ENCODE results near the gene FZD1.

Gene FZD1

DNA sequence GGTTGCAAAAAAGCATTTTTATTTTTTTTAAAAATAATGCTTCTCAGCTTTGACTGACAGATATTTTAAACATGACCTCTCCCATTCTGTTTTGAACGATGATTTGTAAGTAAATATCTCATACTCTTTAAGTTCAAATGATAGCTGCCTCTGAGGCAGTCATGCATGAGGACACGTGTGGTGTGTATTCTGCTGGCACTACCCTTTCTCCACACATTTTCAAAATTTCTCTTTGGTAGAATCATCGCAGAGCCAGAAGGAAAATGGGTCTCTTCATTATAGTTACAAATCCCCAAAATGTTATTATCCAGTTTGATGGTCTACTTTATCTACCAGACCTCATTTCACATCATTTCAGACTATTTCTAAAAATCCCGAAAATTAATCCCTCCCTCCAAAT is 55.1 kb downstream of the FZD1 start:
- Histone ChIP-seq H3K9ac (ENCODE audit: low read length) (no peak overlapping the region), H3K4me3 (ENCODE audit: low read depth, low read length) (no peak overlapping the region), H3K9me3 (ENCODE audit: control insufficient read depth, insufficient read depth, low read depth, low read length) (no peaks in the 10 kb centered on the region)

DNA sequence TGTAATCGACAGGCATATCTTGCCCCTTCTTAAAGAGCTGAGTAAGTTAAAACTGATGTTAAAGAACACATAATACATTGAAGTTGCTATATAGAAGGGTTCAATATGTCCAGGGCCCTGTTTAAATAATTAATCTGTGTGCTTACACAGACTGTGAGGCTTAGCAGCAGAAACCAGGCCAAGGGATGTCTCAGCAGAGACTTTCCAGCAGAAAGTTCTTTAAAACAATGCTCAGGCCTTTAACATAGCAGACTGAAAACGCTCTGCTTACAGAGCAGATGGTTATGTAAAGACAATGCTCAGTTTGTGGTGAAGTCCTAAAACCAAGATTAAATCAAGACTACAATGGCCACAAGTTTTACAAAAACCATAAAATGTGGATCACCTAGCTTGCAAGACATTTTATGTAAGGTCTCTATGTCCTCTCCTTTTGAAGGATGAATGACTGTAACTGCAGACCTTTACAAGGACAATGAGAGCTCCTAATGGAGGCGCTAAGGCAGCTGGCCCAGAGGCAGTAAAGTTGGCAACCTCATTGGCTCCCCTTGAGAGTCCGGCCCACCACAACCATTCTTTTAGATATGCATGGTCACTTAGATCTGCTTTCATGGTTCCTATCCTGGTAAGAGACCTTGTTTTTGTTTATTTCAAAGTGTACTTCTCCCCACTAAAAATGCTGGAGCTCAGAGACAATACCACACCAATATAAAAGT is 56.3 kb downstream of the FZD1 start:
- Histone ChIP-seq H3K9me3 (ENCODE audit: control insufficient read depth, insufficient read depth, low read depth, low read length) (no peaks in the 10 kb centered on the region), H3K4me3 (ENCODE audit: low read depth, low read length) (no peak overlapping the region), H3K36me3 (ENCODE audit: control insufficient read depth, insufficient read depth, low read length) (no peaks in the 10 kb centered on the region), H3K9ac (ENCODE audit: low read length) (no peak overlapping the region), H3K27me3 (ENCODE audit: control insufficient read depth, insufficient read depth, low read length) (no peaks in the 10 kb centered on the region), H3K4me1 (ENCODE audit: control insufficient read depth, insufficient read depth, low read length) (peaks cover under 1% of the 10 kb centered on the region; the same call in 1 of the 2 replicates), H3K27ac (ENCODE audit: low read depth, low read length) (no peak overlapping the region)

More for the DNA sequence above, 55.1 kb downstream of the FZD1 start:
- H3K4me1 ChIP-seq (ENCODE audit: control insufficient read depth, insufficient read depth, low read length), result no peaks in the 10 kb centered on the region; the same call in 1 of the 2 replicates
- no peaks in the 10 kb centered on the region for H3K36me3 ChIP-seq (ENCODE audit: control insufficient read depth, insufficient read depth, low read length)
- H3K27me3 ChIP-seq (ENCODE audit: control insufficient read depth, insufficient read depth, low read length), result no peaks in the 10 kb centered on the region
- no peak overlapping the region for H3K27ac ChIP-seq (ENCODE audit: low read depth, low read length)

Data from HUES6 (cell line).